CD4-positive, alpha-beta T cell treated with Interleukin-15 for 4 hours (primary cell): Measurements from ENCODE around the gene TRAM2.

ENCODE experiments used
- DNase-seq: peaks from one replicate; pipeline ENCODE4 v3.0.0-alpha.2; 2020; ENCODE audit warnings: low spot score

TRAM2 gene

GRCh38 chr6:52527436-52527835 is 49.4 kb downstream of the TRAM2 start:
- DNase-seq: no peak

GRCh38 chr6:52526634-52527033 is 50.2 kb downstream of the TRAM2 start:
- DNase-seq: no peak

- DNase-seq: no peak
These were observed 51.9 kb downstream of the TRAM2 start for GRCh38 chr6:52524918-52525317.

- no peak for DNase-seq
These were observed 53.3 kb downstream of the TRAM2 start for GRCh38 chr6:52523378-52524142.

GRCh38 chr6:52522655-52523054 is 54.2 kb downstream of the TRAM2 start:
- DNase-seq: no peak

GRCh38 chr6:52522151-52522626 is 54.7 kb downstream of the TRAM2 start:
- DNase-seq: no peak

- DNase-seq: no peak
These were observed 57.2 kb downstream of the TRAM2 start for GRCh38 chr6:52519618-52520017.

GRCh38 chr6:52518279-52518945 is 58.4 kb downstream of the TRAM2 start:
- no peak for DNase-seq

- no peak for DNase-seq
These were observed 59.2 kb downstream of the TRAM2 start for GRCh38 chr6:52517502-52518278.

GRCh38 chr6:52516943-52517342 is 59.9 kb downstream of the TRAM2 start:
- no peak for DNase-seq

GRCh38 chr6:52516269-52516668 is 60.6 kb downstream of the TRAM2 start:
- no peak for DNase-seq

- no peak for DNase-seq
These were observed 61.5 kb downstream of the TRAM2 start for GRCh38 chr6:52515219-52515960.

GRCh38 chr6:52514514-52514913 is 62.3 kb downstream of the TRAM2 start:
- no peak for DNase-seq

GRCh38 chr6:52513896-52514295 is 63.0 kb downstream of the TRAM2 start:
- no peak for DNase-seq

GRCh38 chr6:52513464-52513863 is 63.4 kb downstream of the TRAM2 start:
- no peak for DNase-seq

- DNase-seq: no peak
These were observed 64.7 kb downstream of the TRAM2 start for GRCh38 chr6:52512199-52512598.

GRCh38 chr6:52511572-52512151 is 65.2 kb downstream of the TRAM2 start:
- no peak for DNase-seq

GRCh38 chr6:52511163-52511562 is 65.7 kb downstream of the TRAM2 start:
- DNase-seq: no peak

GRCh38 chr6:52510213-52510562 is 66.7 kb downstream of the TRAM2 start:
- no peak for DNase-seq

GRCh38 chr6:52509281-52510212 is 67.3 kb downstream of the TRAM2 start:
- DNase-seq: no peak
